GM12891 (cell line): ENCODE data around the gene ABHD10.

Source experiments
- PAX5 ChIP-seq: IDR thresholded peaks from 2 replicates; pipeline ENCODE4 v1.6.1; 2011; ENCODE audit warnings: low read length, moderate library complexity, mild to moderate bottlenecking; ENCODE audit not compliant: insufficient read depth, severe bottlenecking
- POLR2A ChIP-seq: IDR thresholded peaks from 2 replicates; pipeline ENCODE4 v1.6.1; 2011; ENCODE audit warnings: low read depth, low read length, control low read depth
- POLR2AphosphoS5 ChIP-seq: IDR thresholded peaks from 2 replicates; pipeline ENCODE4 v1.6.1; 2011; ENCODE audit warnings: low read depth, low read length, control low read depth
- POU2F2 ChIP-seq: IDR thresholded peaks from 2 replicates; pipeline ENCODE4 v1.6.1; 2011; ENCODE audit warnings: low read depth, mild to moderate bottlenecking, control low read depth, low read length, moderate library complexity
- SPI1 ChIP-seq: IDR thresholded peaks from 2 replicates; pipeline ENCODE4 v1.6.1; 2011; ENCODE audit warnings: low read depth, low read length, control low read depth
- TAF1 ChIP-seq: IDR thresholded peaks from 2 replicates; pipeline ENCODE4 v1.6.1; 2011; ENCODE audit warnings: low read depth, low read length, control low read depth

- TF ChIP-seq POLR2A: no peak
- TF ChIP-seq POLR2AphosphoS5: no peak
- TF ChIP-seq TAF1: no peak
- no peak for TF ChIP-seq POU2F2
- TF ChIP-seq SPI1: no peak
- no peak for TF ChIP-seq PAX5
Observed at GRCh38 chr3:111948786-111949185, 30.0 kb upstream of the ABHD10 start.
